Measurements from ENCODE around the gene PLIN5.

PLIN5 gene

DNA sequence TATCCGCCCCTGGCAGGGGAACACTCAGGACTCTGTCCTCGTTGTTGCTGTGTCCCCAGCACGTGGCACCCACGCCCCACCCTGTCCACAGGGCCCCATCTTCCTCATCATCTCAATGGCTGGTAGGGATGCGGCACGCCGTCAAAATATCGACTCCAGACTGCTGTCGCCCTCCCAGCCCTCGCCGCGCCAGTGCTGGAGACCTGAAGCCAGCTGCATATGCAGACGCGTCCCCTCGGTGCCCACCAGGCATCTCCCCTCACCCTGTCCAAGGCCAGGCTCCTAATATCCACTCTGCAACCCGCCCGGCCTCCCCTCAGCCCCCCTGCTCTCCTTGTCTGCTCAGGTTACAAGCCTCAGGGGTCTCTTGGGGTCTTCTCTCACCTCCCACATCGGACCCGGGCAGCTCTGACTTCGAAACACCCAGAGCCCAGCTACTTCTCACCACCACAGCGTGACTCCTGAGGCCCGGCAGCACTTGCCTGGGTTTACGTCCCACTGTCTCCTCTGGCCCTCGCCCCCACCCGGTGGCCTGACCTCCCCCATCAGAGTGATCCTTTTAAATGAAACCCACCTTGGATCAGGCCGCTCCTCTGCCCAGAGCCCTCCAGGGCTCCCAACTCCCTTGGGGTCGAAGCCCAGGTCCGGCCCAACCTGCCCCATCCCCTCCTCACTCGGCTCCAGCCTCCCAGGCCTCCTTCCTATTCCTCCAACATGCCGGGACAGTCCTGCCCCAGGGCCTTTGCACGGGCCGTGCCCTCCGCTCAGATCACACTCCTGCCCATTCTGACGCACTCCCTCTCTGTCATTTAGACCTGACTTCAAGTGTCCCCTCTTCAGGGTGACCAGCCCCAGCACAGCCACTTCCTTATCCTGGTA is 29.2 kb downstream of the PLIN5 start:
- DNase-seq (ENCODE audit: low read depth in 3 of 3) = no peak

DNA sequence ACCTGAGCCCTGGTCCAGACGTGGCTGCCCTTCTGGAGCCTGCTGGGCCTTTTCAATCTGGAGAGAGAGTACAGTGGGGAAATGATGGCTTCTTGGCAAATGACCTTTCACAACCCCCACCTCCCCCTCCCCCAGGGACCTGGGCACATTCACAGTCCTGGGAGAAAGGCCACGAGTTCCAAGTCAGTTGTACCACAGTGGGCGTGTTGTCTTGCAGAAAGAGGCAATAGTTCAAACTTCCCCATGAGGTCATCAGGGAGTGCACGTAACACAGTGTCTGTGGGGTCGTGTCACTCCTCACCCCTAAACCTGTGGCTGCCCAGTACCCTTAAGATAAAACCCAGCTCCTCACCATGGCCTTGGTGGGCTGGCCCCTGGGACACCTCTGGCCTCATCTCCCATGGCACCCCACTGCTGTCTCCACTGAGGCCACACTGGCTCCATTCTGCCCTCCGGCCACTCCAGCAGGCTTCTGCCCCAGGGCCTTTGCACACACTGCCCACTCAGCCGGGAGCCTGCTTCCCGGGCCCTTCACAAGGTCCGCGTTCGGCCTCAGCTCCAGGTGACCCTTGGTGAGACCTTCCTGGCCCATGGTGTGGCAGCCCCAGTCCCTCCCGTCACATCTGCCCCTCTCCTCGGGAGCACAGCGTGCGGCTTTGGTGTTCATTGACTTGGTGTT is 30.0 kb downstream of the PLIN5 start:
- DNase-seq (ENCODE audit: low read depth in 3 of 3) = no peak

DNA sequence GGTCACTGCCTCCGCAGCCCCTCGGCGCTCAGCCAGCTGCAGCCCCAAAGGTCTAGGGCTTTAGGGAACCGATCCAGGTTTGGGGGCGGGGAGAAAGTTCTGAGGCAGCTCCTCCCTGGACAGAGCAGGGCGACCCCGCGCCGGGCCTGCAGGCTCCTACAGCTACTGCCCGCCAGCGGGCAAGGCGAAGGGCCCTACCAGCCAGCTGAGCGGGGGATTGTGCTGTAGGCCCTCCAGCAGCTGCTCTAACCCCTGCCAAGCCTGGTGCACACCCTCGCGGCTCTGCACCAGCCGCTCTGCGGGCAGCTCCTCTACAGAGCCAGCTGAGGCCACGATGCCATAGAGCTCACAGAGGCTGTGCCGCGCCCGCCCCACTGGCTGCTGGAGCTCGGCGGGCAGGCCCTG is 30.7 kb downstream of the PLIN5 start:
- DNase-seq (ENCODE audit: low read depth in 3 of 3) = no peak

DNA sequence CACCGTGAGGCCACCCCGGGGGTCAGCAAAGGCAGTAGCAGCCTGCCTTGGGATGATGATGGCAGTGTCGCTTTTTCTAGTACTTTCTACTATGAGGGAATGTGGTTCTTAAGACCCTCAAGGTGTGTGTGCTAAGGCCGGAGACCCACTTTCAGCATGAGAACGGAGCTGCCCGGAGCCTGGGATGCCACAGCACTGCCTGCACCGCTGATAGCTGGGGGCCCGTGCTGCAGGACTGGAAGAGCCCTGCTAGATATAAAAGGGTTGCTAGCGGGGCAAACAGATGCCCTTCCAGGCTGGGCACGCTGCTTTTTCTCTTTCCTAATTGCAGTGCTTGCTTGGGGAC is 31.2 kb downstream of the PLIN5 start:
- no peak for DNase-seq (ENCODE audit: low read depth in 3 of 3)

DNA sequence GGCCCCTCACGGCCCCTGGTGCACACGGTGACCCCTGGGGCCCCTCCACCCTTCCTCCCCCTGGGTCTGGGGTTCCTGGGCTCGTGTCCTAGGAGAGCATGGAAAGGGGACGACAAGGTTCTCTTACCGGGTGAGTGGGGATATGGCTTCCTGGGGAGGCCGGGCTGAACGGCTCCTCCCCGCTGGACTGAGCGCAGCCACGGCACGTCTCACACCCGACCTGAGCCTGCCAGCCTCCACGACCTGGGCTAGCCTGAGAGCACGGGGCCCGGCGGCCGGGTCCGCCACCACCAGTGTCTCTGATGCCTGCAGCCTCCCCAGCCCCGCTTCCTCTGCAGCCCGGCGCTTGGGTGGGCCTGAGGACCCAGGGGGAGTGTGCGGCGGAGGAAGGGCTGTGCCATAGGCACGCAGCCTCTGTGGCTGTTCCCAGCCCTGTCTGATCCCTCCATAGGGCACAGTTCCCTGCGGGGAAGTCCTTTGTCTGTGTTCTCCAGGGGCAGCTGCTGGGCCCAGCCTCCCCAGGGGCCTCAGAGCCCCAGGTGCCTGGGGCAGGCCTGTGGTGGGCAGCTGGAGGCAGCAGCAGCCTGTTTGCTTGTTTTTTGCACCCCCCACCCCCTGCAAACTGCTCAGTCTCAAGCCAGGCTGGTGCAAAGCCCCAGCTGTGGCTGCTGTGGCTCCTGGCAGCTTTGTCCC is 31.7 kb downstream of the PLIN5 start:
- DNase-seq (ENCODE audit: low read depth in 3 of 3) = no peak

DNA sequence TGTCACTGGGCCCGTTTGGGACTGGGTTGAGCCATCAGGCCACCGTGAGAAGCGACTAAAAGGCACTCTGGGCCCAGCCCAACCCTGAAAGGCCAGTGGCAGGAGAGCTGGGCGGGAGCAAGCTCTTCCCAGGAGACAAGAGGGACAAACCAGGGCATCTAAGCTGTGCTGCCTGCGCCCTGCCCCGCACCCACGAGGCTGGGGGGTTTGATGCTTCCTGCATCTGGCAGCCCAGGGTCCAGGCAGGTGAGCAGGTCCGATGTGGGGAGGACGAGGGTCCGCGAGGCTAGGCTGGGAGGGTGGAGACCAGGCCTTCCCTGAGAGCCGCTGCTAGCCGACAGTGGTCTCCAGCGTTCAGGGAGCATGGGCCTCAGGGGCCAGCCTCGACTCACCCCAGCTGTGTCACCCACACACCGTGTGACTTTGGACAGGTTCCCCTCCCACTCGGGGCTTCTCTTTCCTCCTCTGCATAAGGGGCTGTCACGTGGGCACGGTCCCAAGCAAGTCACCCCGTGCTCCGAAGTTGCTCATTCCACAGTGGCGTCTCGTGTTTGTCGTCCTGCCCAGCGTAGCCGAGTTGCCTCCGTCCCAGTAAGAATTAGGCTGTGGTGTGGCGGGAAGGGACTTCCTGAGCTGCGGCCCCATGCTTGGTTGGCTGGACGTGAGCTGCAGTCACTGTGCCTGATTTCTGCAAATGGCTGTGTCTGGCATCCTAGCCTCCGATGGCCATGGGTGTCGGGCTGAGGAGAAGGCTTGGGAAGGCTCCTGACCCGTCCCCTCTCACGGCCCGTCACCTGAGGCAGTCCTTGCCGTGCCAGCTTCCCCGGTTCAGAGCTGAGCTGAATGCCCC is 32.5 kb downstream of the PLIN5 start:
- DNase-seq (ENCODE audit: low read depth in 3 of 3) = no peak

DNA sequence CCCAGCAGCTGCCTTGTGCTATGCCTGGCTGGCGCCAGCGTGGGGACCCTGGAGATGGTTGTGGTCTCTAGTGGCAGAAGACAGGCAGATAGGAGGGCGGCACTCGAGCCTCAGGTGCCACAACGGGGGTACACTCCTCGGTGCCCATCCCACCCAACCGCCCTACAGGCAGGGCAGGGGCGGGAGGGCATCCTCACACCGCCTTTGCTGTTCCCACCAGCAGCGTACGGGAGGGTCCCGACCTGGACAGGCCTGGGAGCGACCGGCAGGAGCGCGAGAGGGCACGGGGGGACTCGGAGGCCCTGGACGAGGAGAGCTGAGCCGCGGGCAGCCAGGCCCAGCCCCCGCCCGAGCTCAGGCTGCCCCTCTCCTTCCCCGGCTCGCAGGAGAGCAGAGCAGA is 33.3 kb downstream of the PLIN5 start:
- DNase-seq (ENCODE audit: low read depth in 3 of 3) = no peak

DNA sequence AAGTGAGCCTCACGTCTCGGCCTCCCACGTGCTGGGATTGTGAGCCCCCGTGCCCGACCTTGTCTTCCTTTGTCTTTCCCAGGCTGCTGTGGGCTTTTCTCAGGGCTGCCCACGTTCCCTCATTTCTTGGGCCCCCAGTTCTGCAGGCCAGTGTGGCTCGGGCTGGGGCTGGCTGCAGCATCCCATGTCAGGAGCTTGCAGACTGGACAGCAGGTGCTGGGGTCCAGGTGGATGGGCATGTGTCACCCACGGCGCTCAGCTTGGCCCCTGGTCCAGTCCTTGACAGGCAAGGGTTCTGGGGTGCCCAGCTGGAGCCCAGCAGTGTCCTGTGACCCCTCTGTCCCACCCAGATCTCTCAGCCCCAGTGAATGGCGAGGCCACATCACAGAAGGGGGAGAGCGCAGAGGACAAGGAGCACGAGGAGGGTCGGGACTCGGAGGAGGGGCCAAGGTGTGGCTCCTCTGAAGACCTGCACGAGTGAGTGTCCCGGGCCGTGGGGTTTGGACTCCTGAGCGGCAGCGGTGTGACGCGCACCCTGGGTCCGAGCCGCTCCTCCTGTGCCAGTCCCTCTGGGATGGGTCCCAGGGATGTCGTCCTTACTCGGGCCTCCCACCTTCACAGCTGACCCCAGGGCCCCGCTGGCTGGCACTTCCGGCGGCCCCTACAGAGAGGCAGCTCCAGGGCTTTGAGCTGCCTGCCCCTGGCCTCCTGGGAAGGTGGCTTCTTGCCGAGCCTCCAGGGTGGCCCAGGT is 34.0 kb downstream of the PLIN5 start:
- DNase-seq (ENCODE audit: low read depth in 3 of 3) = no peak

DNA sequence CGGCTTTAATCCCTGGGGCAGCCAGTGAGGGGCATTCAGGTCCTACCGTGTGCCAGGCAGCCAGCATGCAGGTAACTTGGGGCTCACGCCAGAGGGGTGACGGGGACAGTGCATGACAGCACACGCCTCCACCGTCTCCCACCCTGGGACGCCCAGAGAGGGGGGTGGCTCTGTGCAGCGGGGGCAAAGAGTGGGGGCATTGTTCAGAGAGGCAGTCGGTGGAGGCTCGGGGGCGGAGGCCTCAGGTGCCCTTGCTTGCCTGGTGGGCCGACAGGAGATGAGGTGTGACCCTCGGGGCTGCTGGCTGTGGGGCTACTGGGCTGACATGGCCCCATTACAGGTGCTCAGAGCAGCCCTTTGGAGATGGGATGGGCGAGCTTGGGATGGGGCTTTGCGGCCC is 35.2 kb downstream of the PLIN5 start:
- DNase-seq (ENCODE audit: low read depth in 3 of 3) = no peak

DNA sequence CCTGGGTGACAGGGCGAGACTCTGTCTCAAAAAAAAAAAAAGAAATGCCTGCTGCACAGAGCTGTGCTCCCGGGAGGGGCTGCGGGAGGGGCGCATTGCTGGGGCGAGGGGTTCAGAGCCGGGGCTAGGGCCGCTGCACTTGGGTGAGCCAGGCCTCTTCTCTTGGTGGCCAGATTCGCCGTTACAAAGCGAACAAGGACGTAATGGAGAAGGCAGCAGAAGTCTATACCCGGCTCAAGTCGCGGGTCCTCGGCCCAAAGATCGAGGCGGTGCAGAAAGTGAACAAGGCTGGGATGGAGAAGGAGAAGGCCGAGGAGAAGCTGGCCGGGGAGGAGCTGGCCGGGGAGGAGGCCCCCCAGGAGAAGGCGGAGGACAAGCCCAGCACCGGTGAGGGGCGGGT is 35.7 kb downstream of the PLIN5 start:
- DNase-seq (ENCODE audit: low read depth in 3 of 3) = no peak

DNA sequence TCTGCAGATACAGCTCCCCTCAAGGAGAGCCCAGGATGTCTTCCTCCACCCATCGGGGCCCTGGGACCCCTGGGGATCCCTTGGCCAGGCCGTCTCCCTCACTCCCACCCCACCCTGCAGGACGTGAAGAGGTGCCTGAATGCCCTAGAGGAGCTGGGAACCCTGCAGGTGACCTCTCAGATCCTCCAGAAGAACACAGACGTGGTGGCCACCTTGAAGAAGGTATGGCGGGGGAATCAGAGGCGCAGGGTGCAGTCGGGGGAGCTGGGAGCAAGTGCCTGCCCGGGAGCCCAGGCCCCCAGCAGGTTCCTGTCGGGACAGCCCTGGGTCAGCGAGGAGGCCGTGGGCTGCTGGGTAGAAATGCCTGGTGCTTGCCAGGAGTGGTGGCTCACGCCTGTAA is 36.3 kb downstream of the PLIN5 start:
- no peak for DNase-seq (ENCODE audit: low read depth in 3 of 3)

DNA sequence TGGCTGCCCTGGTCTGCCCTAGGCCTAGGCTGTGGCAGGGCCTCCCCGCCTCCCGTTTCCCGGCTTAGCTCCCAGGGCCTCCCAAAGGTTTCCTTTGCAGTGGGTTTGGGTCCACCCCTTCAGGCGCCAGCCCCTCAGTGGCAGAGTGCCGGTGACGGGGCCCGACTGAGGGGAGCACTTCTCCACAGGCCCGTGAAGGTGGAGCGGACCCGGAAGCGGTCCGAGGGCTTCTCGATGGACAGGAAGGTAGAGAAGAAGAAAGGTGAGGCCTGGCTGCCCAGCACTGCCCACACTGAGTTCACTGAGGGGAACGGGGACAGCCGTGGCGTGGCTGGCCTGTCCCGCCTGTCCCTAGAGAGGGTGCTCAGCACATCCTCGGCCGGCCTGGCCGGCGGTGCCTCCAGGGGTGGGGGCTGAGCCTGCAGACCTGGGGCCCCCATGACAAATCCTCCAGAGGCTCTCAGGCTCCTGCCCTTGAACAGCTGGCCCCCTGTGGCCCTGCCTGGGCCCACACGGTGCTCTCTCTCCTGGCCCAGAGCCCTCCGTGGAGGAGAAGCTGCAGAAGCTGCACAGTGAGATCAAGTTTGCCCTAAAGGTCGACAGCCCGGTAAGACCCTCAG is 37.1 kb downstream of the PLIN5 start:
- no peak for DNase-seq (ENCODE audit: low read depth in 3 of 3)

DNA sequence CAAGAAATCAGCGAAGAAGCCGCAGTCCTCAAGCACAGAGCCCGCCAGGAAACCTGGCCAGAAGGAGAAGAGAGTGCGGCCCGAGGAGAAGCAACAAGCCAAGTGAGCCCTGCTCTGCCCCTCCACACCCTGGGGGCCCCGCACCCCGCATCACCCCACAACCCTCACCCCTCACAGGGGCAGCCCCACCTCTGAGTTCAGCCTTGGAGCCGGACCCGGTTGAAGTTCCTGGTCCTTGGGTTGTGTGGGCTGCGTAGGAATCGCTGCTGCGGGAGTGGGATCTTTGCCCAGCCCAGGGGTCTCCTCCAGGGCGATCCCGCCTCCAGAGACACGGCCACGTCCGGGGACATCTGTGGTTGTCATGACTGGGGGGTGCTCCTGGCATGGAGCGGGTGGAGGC is 38.7 kb downstream of the PLIN5 start:
- DNase-seq (ENCODE audit: low read depth in 3 of 3) = no peak

DNA sequence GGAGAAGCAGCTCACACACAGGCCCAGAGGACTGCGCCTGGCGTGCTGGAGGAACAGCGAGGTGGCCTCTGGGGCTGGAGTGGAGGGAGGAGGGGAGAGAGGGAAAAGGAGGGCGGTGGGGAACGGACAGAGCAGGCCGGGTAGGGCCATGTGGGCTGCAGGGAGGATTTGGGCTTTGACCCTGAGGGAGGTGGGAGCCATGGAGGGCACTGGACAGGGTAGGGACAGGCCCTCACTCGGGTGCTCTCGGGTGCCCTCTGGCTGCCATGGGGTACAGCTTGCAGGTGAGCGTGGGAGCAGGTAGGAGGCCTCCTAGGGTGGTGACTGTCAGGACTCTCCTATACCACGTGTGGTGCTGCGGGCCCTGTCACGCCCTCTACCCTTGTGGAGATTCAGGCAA is 39.6 kb downstream of the PLIN5 start:
- DNase-seq (ENCODE audit: low read depth in 3 of 3) = no peak

DNA sequence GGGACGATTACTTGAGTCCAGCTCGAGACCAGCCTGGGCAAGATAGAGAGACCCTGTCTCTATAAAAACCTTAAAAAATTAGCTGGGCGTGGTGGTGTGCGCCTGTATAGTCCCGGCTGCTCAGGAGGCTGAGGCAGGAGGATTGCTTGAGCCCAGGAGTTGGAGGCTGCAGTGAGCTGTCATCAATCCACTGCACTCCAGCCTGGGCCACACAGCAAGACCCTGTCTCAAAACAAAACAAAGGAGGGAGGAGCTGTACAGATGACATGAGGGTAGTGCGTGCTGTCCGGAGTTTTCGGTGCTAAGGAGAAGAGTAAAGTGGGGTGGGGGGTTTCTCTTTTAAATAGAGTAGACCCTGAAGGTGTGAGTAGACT is 40.3 kb downstream of the PLIN5 start:
- no peak for DNase-seq (ENCODE audit: low read depth in 3 of 3)

DNA sequence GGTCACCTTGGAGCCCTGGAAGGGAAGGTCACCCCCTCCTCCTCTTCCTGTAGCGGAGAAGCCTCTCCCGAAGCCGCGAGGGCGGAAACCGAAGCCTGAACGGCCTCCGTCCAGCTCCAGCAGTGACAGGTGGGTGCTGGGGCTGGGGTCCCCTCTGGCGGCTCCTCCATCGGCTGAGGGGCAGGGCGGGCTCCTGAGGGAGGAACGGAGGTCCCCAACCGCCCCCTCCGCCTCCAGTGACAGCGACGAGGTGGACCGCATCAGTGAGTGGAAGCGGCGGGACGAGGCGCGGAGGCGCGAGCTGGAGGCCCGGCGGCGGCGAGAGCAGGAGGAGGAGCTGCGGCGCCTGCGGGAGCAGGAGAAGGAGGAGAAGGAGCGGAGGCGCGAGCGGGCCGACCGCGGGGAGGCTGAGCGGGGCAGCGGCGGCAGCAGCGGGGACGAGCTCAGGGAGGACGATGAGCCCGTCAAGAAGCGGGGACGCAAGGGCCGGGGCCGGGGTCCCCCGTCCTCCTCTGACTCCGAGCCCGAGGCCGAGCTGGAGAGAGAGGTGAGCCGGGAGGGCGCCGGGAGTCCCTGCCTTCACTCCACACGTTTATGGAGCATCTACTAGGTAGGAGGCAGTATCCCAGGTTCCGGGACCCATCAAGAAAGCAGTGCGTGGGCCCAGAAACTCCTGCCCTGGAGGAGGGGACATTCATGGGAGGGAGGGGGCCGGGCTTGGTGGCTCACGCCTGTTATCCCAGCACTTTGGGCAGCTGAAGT is 40.9 kb downstream of the PLIN5 start:
- no peak for DNase-seq (ENCODE audit: low read depth in 3 of 3)

DNA sequence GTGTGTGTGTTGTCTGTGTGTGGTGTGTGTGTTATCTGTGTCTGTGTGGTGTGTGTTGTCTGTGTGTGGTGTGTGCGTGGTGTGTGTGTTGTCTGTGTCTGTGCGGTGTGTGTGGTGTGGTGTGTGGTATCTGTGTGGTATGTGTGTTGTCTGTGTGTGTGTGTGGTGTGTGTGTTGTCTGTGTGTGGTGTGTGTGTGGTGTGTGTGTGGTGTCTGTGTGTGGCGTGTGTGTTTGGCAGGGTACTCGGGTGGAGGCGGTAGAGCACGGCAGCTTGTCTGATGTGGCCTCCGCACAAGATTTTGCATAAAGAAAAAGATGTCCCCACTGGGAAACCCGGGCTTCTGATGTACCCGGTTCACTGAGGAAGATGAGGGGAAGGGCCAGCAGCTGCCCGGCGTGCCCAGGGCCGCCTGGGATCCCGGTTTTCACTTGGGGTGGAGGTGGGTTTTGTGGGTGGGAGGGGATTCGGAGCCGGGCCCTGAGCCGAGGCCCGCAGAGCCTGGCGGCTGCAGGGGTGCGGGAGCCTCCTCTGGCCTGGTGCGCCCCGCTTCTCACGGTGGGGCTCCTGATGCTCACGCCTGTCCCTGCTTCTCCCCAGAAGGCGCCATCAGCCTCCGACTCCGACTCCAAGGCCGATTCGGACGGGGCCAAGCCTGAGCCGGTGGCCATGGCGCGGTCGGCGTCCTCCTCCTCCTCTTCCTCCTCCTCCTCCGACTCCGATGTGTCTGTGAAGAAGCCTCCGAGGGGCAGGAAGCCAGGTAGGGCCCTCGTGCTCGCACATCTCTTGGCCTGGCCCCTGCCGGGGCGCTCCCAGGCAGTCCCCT is 41.7 kb downstream of the PLIN5 start:
- no peak for DNase-seq (ENCODE audit: low read depth in 3 of 3)

DNA sequence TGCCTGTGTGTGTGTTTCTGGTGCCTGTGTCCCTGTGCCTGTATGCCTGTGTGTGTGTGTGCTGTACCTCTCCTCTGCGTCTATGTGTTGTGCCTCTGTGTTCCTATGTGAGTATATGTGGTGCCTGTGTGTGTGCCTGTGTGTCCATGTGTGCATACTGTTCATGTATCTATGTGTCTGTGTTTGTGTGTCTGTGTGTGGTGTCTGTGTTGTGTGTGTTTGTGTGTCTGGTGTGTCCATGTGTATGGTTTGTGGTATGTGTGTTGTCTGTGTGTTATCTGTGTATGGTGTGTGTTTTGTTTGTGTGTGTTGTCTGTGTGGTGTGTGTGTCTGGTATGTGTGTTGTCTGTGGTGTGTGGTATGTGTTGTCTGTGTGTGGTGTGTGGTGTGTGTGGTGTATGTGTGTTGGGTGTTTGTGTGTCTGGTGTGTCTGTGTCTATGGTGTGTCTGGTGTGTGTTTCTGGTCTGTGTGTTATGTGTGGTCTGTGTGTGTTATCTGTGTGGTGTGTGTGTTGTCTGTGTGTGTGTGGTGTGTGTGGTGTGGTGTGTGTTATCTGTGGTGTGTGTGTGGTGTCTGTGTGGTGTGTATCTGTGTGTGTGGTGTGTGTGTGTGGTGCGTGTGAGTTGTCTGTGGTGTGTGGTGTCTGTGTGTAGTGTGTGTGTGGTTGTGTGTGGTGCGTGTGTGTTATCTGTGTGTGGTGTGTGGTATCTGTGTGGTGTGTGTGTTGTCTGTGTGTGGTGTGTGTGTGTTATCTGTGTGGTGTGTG is 42.5 kb downstream of the PLIN5 start:
- DNase-seq (ENCODE audit: low read depth in 3 of 3) = no peak

All from stimulated activated CD4-positive, alpha-beta T cell treated with anti-CD3 and anti-CD28 coated beads, TNF-alpha, amount 100 ng/mL, for 4 hours (primary cell).